PC-9 (cell line): ENCODE data around the gene TCP11. TPM values are rescaled to one million over a fixed set of nuclear protein-coding genes. Genes with fewer than 3 reads are reported as not detected.

ENCODE experiments used
- BruUV-seq: library from RNA; stranded (reverse); fragments of 400-500 nt; replicated peaks from 2 replicates; lab custom pipeline; 2021; lab: Mats Ljungman, UMichigan
- CTCF ChIA-PET: fragments of 300-600 bp; sonication (Branson Sonifier 250); formaldehyde crosslinking; loops from one replicate; lab custom pipeline; 2022; ENCODE audit warnings: antibody characterized with exemption; lab: Charles Lee
- POLR2A ChIA-PET: fragments of 300-600 bp; sonication (Branson Sonifier 250); formaldehyde crosslinking; loops from one replicate; lab custom pipeline; 2022; ENCODE audit warnings: antibody characterized with exemption; ENCODE audit not compliant: unreplicated experiment; lab: Charles Lee
- DNase-seq, 2 experiments: peaks; one replicate each; pipeline versions ENCODE4 v3.0.0 to v3.0.0-alpha.2; 2015 to 2022; ENCODE audit warnings: mixed read lengths in 1 of 2
- H2AFZ ChIP-seq: fragments of 200-600 bp; sonication (generic); 2 replicates; pipeline ENCODE4 v1.8.1; 2017; ENCODE audit warnings: antibody characterized with exemption
- H3F3A ChIP-seq: fragments of 200-600 bp; sonication (generic); 2 replicates; pipeline ENCODE4 v1.8.1; 2017; ENCODE audit warnings: antibody characterized with exemption, mild to moderate bottlenecking, low read depth; ENCODE audit not compliant: insufficient read depth
- H3K27ac ChIP-seq: fragments of 200-600 bp; sonication (generic); 2 replicates; pipeline ENCODE4 v1.6.1; 2016; ENCODE audit warnings: mixed run types
- H3K27me3 ChIP-seq: fragments of 200-600 bp; sonication (generic); 2 replicates; pipeline ENCODE4 v1.6.1; 2016; ENCODE audit warnings: low read depth, mixed run types; ENCODE audit not compliant: insufficient read depth
- H3K36me3 ChIP-seq: fragments of 200-600 bp; sonication (generic); 2 replicates; pipeline ENCODE4 v1.6.1; 2016; ENCODE audit warnings: low read depth, mixed run types
- H3K4me1 ChIP-seq: fragments of 200-600 bp; sonication (generic); replicated peaks from 2 replicates; pipeline ENCODE4 v1.6.1; 2016; ENCODE audit warnings: mixed run types; ENCODE audit not compliant: insufficient read depth
- H3K4me2 ChIP-seq: fragments of 200-600 bp; sonication (generic); 2 replicates; pipeline ENCODE4 v1.6.1; 2017; ENCODE audit warnings: mixed run types
- H3K4me3 ChIP-seq: fragments of 200-600 bp; sonication (generic); 2 replicates; pipeline ENCODE4 v1.6.1; 2016; ENCODE audit warnings: mixed run types
- H3K79me2 ChIP-seq: fragments of 200-600 bp; sonication (generic); 2 replicates; pipeline ENCODE4 v1.6.1; 2017; ENCODE audit warnings: low read depth, mixed run types
- H3K9me2 ChIP-seq: fragments of 200-600 bp; sonication (generic); 2 replicates; pipeline ENCODE4 v1.8.1; 2017; ENCODE audit warnings: mild to moderate bottlenecking; ENCODE audit not compliant: insufficient read depth
- H3K9me3 ChIP-seq: fragments of 200-600 bp; sonication (generic); 2 replicates; pipeline ENCODE4 v1.8.1; 2016; ENCODE audit warnings: low read depth; ENCODE audit not compliant: insufficient read depth
- H4K20me1 ChIP-seq: fragments of 200-600 bp; sonication (generic); 2 replicates; pipeline ENCODE4 v1.8.1; 2017; ENCODE audit not compliant: insufficient read depth
- EZH2 ChIP-seq: fragments of 200-600 bp; sonication (generic); IDR thresholded peaks from 2 replicates; pipeline ENCODE4 v1.8.0; 2017; ENCODE audit warnings: antibody characterized with exemption, low read depth
- intact Hi-C: fragments of 100-400 bp; cut with micrococcal nuclease; formaldehyde crosslinking; loops from one replicate; pipeline ENCODE4 v1.10.0; 2022; ENCODE audit not compliant: unreplicated experiment
- total RNA-seq: library from RNA; stranded (reverse); gene quantifications from 2 replicates; pipeline ENCODE4 v1.2.3, GENCODE V29; 2021
- TF ChIP-seq, protein P1 (sequence below): fragments of 200-600 bp; sonication (generic); conservative IDR thresholded peaks from 2 replicates; pipeline ENCODE4 v1.6.1; 2017; ENCODE audit warnings: mixed run types, antibody characterized with exemption, mild to moderate bottlenecking, moderate library complexity

The TCP11 gene
- total RNA-seq, 1 experiment from 2014 or later = not detected

- H2AFZ ChIP-seq = no peak overlapping the region
- DNase-seq = no peak
- ChIA-PET POLR2A (no interaction called here), CTCF (no interaction called here)
- no peaks in the 10 kb centered on the region for H4K20me1 ChIP-seq
- H3K4me2 ChIP-seq = no peak overlapping the region
- intact Hi-C loops = no loop called here
- H3K4me1 ChIP-seq = peaks cover 37% of the 10 kb centered on the region
- H3F3A ChIP-seq = peaks cover 28% of the 10 kb centered on the region
- no peaks in the 10 kb centered on the region for H3K79me2 ChIP-seq
- H3K4me3 ChIP-seq = no peak overlapping the region
- H3K9me2 ChIP-seq = no peaks in the 10 kb centered on the region
- H3K27ac ChIP-seq = no peak overlapping the region
- TF ChIP-seq EZH2 = no peak
- TF ChIP-seq, protein P1, sequence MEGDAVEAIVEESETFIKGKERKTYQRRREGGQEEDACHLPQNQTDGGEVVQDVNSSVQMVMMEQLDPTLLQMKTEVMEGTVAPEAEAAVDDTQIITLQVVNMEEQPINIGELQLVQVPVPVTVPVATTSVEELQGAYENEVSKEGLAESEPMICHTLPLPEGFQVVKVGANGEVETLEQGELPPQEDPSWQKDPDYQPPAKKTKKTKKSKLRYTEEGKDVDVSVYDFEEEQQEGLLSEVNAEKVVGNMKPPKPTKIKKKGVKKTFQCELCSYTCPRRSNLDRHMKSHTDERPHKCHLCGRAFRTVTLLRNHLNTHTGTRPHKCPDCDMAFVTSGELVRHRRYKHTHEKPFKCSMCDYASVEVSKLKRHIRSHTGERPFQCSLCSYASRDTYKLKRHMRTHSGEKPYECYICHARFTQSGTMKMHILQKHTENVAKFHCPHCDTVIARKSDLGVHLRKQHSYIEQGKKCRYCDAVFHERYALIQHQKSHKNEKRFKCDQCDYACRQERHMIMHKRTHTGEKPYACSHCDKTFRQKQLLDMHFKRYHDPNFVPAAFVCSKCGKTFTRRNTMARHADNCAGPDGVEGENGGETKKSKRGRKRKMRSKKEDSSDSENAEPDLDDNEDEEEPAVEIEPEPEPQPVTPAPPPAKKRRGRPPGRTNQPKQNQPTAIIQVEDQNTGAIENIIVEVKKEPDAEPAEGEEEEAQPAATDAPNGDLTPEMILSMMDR = no peak
- BruUV-seq = no TSS peak
- H3K9me3 ChIP-seq = no peaks in the 10 kb centered on the region
- H3K36me3 ChIP-seq = no peaks in the 10 kb centered on the region
- no peaks in the 10 kb centered on the region for H3K27me3 ChIP-seq
These were observed 29.8 kb upstream of the TCP11 start for GRCh38 chr6:35170891-35171290.

GRCh38 chr6:35170166-35170565, 29.0 kb upstream of the TCP11 start:
- no TSS peak for BruUV-seq
- ChIA-PET CTCF (no interaction called here), POLR2A (no interaction called here)
- H3K36me3 ChIP-seq = no peaks in the 10 kb centered on the region
- TF ChIP-seq, protein P1 = no peak
- no peak for TF ChIP-seq EZH2
- no peak overlapping the region for H3K27ac ChIP-seq
- no peak for DNase-seq
- intact Hi-C loops = no loop called here
- H3K27me3 ChIP-seq = no peaks in the 10 kb centered on the region
- H4K20me1 ChIP-seq = no peaks in the 10 kb centered on the region
- no peaks in the 10 kb centered on the region for H3K9me3 ChIP-seq
- H3F3A ChIP-seq = peaks cover 35% of the 10 kb centered on the region
- H3K4me3 ChIP-seq = no peak overlapping the region
- no peaks in the 10 kb centered on the region for H3K79me2 ChIP-seq
- H3K4me2 ChIP-seq = no peak overlapping the region
- peaks cover 44% of the 10 kb centered on the region for H3K4me1 ChIP-seq
- no peak overlapping the region for H2AFZ ChIP-seq
- H3K9me2 ChIP-seq = no peaks in the 10 kb centered on the region

DNA sequence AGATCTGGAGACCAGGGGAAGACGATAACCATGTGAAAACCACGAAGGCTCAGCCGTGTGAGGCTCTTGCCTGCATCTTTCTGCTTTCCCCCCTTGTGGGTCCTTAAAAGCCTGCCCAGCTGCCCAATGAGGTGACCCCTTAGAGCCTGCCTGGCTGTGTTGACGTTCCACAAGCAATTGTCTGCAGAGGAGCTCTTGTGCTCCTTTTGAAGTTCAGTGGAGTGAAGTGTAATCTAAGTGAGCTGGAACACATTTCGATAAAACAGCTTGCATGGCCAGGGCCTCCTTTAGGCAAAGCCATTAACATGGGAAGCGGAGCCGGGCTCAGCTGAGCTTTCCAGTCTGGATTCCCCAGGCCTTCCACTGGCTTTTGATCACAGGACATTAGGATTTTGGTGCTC, 27.3 kb upstream of the TCP11 start:
- no peaks in the 10 kb centered on the region for H3K79me2 ChIP-seq
- no peaks in the 10 kb centered on the region for H3K9me3 ChIP-seq
- TF ChIP-seq, protein P1 = no peak
- TF ChIP-seq EZH2 = no peak
- ChIA-PET POLR2A (interaction anchor here (0.6 kb wide), 1 partner anchor 17 kb away, joined by 3 read pairs; no protein-coding TSS in a partner anchor), CTCF (no interaction called here)
- H2AFZ ChIP-seq = no peak overlapping the region
- H4K20me1 ChIP-seq = no peaks in the 10 kb centered on the region
- no peak for DNase-seq
- H3K27ac ChIP-seq = no peak overlapping the region
- BruUV-seq = no TSS peak
- peaks cover 45% of the 10 kb centered on the region for H3K4me1 ChIP-seq
- peaks cover 27% of the 10 kb centered on the region for H3F3A ChIP-seq
- no peak overlapping the region for H3K4me3 ChIP-seq
- no peaks in the 10 kb centered on the region for H3K9me2 ChIP-seq
- H3K4me2 ChIP-seq = no peak overlapping the region
- intact Hi-C loops = no loop called here
- no peaks in the 10 kb centered on the region for H3K27me3 ChIP-seq
- no peaks in the 10 kb centered on the region for H3K36me3 ChIP-seq
